ENCODE data around the gene FLRT2.

FLRT2 gene

DNA sequence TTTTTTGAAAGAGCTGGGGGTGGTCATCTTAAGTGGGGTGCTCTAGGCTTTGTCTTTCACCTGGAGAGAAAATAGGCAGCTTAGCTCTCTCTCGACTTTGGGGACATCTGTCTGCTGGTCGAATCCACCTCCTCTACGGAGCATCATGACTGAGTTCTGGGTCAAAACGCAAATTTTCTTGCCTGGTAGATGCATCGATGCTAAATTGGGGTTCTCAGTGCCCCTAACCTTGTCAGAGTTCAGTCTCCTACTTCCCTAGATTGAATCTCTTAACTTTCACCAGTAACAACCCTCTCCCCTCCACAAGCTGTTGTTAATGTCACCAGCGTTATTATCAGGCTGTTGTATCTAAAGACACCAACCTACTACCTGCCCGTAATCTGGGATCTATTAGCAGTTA is 682 bp downstream of the FLRT2 start:
- H3K9ac ChIP-seq (ENCODE audit: low read depth in 1 of 2, low read length in 2 of 2): no peak overlapping the region
- peak overlapping the region; percentile 48 to 56 for H3K4me3 ChIP-seq (ENCODE audit: low read depth in 1 of 2, low read length in 2 of 2)
- H3K4me1 ChIP-seq (ENCODE audit: control insufficient read depth in 1 of 2, insufficient read depth in 2 of 2, low read length in 2 of 2): peaks cover 3 to 5% of the 10 kb centered on the region in 2 donors
- no peaks in the 10 kb centered on the region for H3K36me3 ChIP-seq (ENCODE audit: control insufficient read depth in 1 of 2, insufficient read depth in 2 of 2, low read length in 2 of 2)
- H3K9me3 ChIP-seq (ENCODE audit: control insufficient read depth in 1 of 2, low read length in 2 of 2): peaks cover 0 to 11% of the 10 kb centered on the region in 2 donors
- no peak overlapping the region for H3K27ac ChIP-seq (ENCODE audit: low read depth, low read length)
- H3K27me3 ChIP-seq (ENCODE audit: control insufficient read depth in 1 of 2, insufficient read depth in 2 of 2, low read length in 2 of 2): peaks cover 5 to 25% of the 10 kb centered on the region in 2 donors

- Histone ChIP-seq H3K27ac (ENCODE audit: low read depth, low read length) (no peak overlapping the region), H3K9me3 (ENCODE audit: control insufficient read depth in 1 of 2, low read length in 2 of 2) (peaks cover 0 to 11% of the 10 kb centered on the region in 2 donors), H3K9ac (ENCODE audit: low read depth in 1 of 2, low read length in 2 of 2) (no peak overlapping the region), H3K27me3 (ENCODE audit: control insufficient read depth in 1 of 2, insufficient read depth in 2 of 2, low read length in 2 of 2) (peaks cover 5 to 25% of the 10 kb centered on the region in 2 donors), H3K4me3 (ENCODE audit: low read depth in 1 of 2, low read length in 2 of 2) (peak overlapping the region in 1 of 2 donors; percentile 48), H3K36me3 (ENCODE audit: control insufficient read depth in 1 of 2, insufficient read depth in 2 of 2, low read length in 2 of 2) (no peaks in the 10 kb centered on the region), H3K4me1 (ENCODE audit: control insufficient read depth in 1 of 2, insufficient read depth in 2 of 2, low read length in 2 of 2) (peaks cover 3 to 5% of the 10 kb centered on the region in 2 donors)
Measured at GRCh38 chr14:85531141-85531586, 1.2 kb downstream of the FLRT2 start.

DNA sequence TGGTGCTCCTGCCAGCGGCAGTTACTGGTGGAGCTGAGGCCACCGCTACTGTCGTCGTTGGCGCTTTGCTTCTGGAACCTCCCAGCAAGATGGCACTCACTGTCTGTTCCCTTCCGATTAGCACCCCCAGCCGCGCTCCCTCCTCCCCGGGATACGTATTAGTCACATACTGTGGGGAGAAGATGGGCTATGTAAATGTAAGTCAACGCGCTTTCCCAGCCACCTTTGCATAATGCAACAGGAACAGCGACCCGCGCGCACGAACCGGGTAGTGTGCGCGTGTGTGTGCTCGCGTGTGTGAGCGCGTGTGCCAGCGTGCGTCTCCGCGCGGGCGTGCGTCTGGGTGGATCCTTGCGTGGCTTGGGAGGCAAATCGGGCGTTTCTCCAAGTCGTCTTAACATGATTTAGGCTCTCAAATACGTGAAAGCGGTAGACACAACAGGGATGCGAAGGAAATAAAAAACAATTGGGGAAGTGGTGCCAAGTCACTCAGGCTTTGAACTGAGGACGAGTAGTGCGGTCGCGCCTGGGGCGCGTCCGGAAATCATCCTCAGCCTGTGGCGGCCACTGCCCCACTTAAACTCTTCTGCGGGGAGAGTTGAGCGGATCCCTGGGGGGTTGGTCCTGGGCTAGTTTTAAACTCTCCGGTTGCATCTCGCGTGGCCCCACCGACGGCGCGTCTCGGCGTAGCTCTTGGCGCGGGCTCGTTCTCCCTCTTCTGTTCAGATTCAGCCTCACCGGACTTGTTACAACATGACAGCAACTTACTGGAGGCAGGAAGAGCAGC is 1.8 kb downstream of the FLRT2 start:
- Histone ChIP-seq H3K9me3 (ENCODE audit: control insufficient read depth in 1 of 2, low read length in 2 of 2) (peaks cover 0 to 11% of the 10 kb centered on the region in 2 donors), H3K36me3 (ENCODE audit: control insufficient read depth in 1 of 2, insufficient read depth in 2 of 2, low read length in 2 of 2) (no peaks in the 10 kb centered on the region), H3K4me3 (ENCODE audit: low read depth in 1 of 2, low read length in 2 of 2) (peak overlapping the region in 1 of 2 donors; percentile 48), H3K27me3 (ENCODE audit: control insufficient read depth in 1 of 2, insufficient read depth in 2 of 2, low read length in 2 of 2) (peaks cover 5 to 25% of the 10 kb centered on the region in 2 donors), H3K9ac (ENCODE audit: low read depth in 1 of 2, low read length in 2 of 2) (no peak overlapping the region), H3K27ac (ENCODE audit: low read depth, low read length) (no peak overlapping the region), H3K4me1 (ENCODE audit: control insufficient read depth in 1 of 2, insufficient read depth in 2 of 2, low read length in 2 of 2) (peaks cover 3 to 5% of the 10 kb centered on the region in 2 donors)

GRCh38 chr14:85532374-85533022 is 2.6 kb downstream of the FLRT2 start:
- Histone ChIP-seq H3K27me3 (ENCODE audit: control insufficient read depth in 1 of 2, insufficient read depth in 2 of 2, low read length in 2 of 2) (peaks cover 5 to 25% of the 10 kb centered on the region in 2 donors), H3K4me3 (ENCODE audit: low read depth in 1 of 2, low read length in 2 of 2) (peak overlapping the region in 1 of 2 donors; percentile 4), H3K9ac (ENCODE audit: low read depth in 1 of 2, low read length in 2 of 2) (no peak overlapping the region), H3K4me1 (ENCODE audit: control insufficient read depth in 1 of 2, insufficient read depth in 2 of 2, low read length in 2 of 2) (peaks cover 3 to 5% of the 10 kb centered on the region in 2 donors), H3K9me3 (ENCODE audit: control insufficient read depth in 1 of 2, low read length in 2 of 2) (peaks cover 0 to 11% of the 10 kb centered on the region in 2 donors), H3K27ac (ENCODE audit: low read depth, low read length) (no peak overlapping the region), H3K36me3 (ENCODE audit: control insufficient read depth in 1 of 2, insufficient read depth in 2 of 2, low read length in 2 of 2) (no peaks in the 10 kb centered on the region)

- Histone ChIP-seq H3K27ac (ENCODE audit: low read depth, low read length) (no peak overlapping the region), H3K4me1 (ENCODE audit: control insufficient read depth in 1 of 2, insufficient read depth in 2 of 2, low read length in 2 of 2) (peaks cover 3 to 5% of the 10 kb centered on the region in 2 donors), H3K36me3 (ENCODE audit: control insufficient read depth in 1 of 2, insufficient read depth in 2 of 2, low read length in 2 of 2) (no peaks in the 10 kb centered on the region), H3K9ac (ENCODE audit: low read depth in 1 of 2, low read length in 2 of 2) (no peak overlapping the region), H3K4me3 (ENCODE audit: low read depth in 1 of 2, low read length in 2 of 2) (peak overlapping the region in 1 of 2 donors; percentile 4), H3K27me3 (ENCODE audit: control insufficient read depth in 1 of 2, insufficient read depth in 2 of 2, low read length in 2 of 2) (peaks cover 5 to 25% of the 10 kb centered on the region in 2 donors), H3K9me3 (ENCODE audit: control insufficient read depth in 1 of 2, low read length in 2 of 2) (peaks cover 0 to 11% of the 10 kb centered on the region in 2 donors)
Measured at GRCh38 chr14:85533023-85533860, 3.3 kb downstream of the FLRT2 start.

GRCh38 chr14:85533861-85534291 is 3.9 kb downstream of the FLRT2 start:
- Histone ChIP-seq H3K4me3 (ENCODE audit: low read depth in 1 of 2, low read length in 2 of 2) (peak overlapping the region; percentile 32 to 47), H3K27ac (ENCODE audit: low read depth, low read length) (no peak overlapping the region), H3K4me1 (ENCODE audit: control insufficient read depth in 1 of 2, insufficient read depth in 2 of 2, low read length in 2 of 2) (peaks cover 3 to 5% of the 10 kb centered on the region in 2 donors), H3K27me3 (ENCODE audit: control insufficient read depth in 1 of 2, insufficient read depth in 2 of 2, low read length in 2 of 2) (peaks cover 5 to 25% of the 10 kb centered on the region in 2 donors), H3K36me3 (ENCODE audit: control insufficient read depth in 1 of 2, insufficient read depth in 2 of 2, low read length in 2 of 2) (no peaks in the 10 kb centered on the region), H3K9me3 (ENCODE audit: control insufficient read depth in 1 of 2, low read length in 2 of 2) (peaks cover 0 to 11% of the 10 kb centered on the region in 2 donors), H3K9ac (ENCODE audit: low read depth in 1 of 2, low read length in 2 of 2) (no peak overlapping the region)

DNA sequence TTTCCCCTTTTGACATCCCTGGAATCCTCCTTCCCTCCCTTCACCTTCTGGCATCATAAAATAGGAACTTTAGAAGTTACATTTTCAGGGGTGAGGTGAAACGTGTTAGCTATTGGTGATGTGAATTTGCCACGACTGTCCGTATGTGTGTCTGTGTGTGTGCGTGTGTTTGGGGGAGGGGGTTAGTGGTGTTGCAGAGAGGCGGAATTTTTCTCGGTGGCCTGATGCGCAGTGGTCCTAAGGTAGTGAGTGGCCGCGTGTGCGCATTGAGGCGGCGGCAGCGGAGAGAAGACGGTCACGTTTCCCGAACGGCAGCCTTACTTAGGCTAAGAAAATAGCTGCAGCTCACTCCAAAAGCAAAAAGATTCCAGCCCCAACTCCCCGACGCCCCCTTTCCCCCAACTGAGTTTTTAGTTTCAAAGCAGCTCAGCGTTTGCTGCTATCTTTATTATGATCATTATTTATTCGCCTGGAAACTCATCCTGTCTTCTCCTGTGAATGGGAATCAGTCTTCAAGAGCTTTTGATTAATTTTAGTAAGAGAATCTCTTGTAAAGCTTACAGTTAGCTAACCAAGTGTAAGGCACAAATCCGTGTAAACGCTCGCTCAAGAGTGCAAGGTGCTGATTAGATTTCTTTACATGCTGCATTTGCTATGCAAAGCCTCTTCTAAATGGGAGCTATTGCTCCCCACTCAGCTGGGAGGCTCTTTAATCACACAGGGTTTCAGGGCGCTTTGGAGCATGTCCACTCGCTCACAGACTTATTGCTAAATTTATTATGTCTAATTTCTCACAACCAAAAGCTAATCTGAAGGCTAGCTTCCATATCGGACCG is 4.7 kb downstream of the FLRT2 start:
- no peaks in the 10 kb centered on the region for H3K36me3 ChIP-seq (ENCODE audit: control insufficient read depth in 1 of 2, insufficient read depth in 2 of 2, low read length in 2 of 2)
- H3K9me3 ChIP-seq (ENCODE audit: control insufficient read depth in 1 of 2, low read length in 2 of 2): peaks cover 0 to 11% of the 10 kb centered on the region in 2 donors
- no peak overlapping the region for H3K27ac ChIP-seq (ENCODE audit: low read depth, low read length)
- H3K9ac ChIP-seq (ENCODE audit: low read depth in 1 of 2, low read length in 2 of 2): no peak overlapping the region
- peak overlapping the region; percentile 32 to 47 for H3K4me3 ChIP-seq (ENCODE audit: low read depth in 1 of 2, low read length in 2 of 2)
- peaks cover 3 to 5% of the 10 kb centered on the region in 2 donors for H3K4me1 ChIP-seq (ENCODE audit: control insufficient read depth in 1 of 2, insufficient read depth in 2 of 2, low read length in 2 of 2)
- H3K27me3 ChIP-seq (ENCODE audit: control insufficient read depth in 1 of 2, insufficient read depth in 2 of 2, low read length in 2 of 2): peaks cover 5 to 25% of the 10 kb centered on the region in 2 donors

GRCh38 chr14:85535321-85535720 is 5.4 kb downstream of the FLRT2 start:
- peaks cover 3 to 5% of the 10 kb centered on the region in 2 donors for H3K4me1 ChIP-seq (ENCODE audit: control insufficient read depth in 1 of 2, insufficient read depth in 2 of 2, low read length in 2 of 2)
- no peaks in the 10 kb centered on the region for H3K36me3 ChIP-seq (ENCODE audit: control insufficient read depth in 1 of 2, insufficient read depth in 2 of 2, low read length in 2 of 2)
- no peak overlapping the region for H3K27ac ChIP-seq (ENCODE audit: low read depth, low read length)
- H3K9ac ChIP-seq (ENCODE audit: low read depth in 1 of 2, low read length in 2 of 2): no peak overlapping the region
- peaks cover 5 to 21% of the 10 kb centered on the region in 2 donors for H3K27me3 ChIP-seq (ENCODE audit: control insufficient read depth in 1 of 2, insufficient read depth in 2 of 2, low read length in 2 of 2)
- no peak overlapping the region for H3K4me3 ChIP-seq (ENCODE audit: low read depth in 1 of 2, low read length in 2 of 2)
- H3K9me3 ChIP-seq (ENCODE audit: control insufficient read depth in 1 of 2, low read length in 2 of 2): peaks cover 0 to 11% of the 10 kb centered on the region in 2 donors
